A673 (cell line): ENCODE measurements around the gene COL2A1. TPM values are rescaled to one million over a fixed set of nuclear protein-coding genes. Genes with fewer than 3 reads are reported as not detected.

ENCODE experiments used
- BruUV-seq: library from RNA; stranded (reverse); fragments of 400-500 nt; replicated peaks from 2 replicates; lab custom pipeline; 2021; lab: Mats Ljungman, UMichigan
- CTCF ChIA-PET: fragments of 300-600 bp; sonication (Branson Sonifier 250); formaldehyde crosslinking; loops from one replicate; lab custom pipeline; 2022; ENCODE audit warnings: antibody characterized with exemption; lab: Charles Lee
- POLR2A ChIA-PET: fragments of 300-600 bp; sonication (Branson Sonifier 250); formaldehyde crosslinking; loops from one replicate; lab custom pipeline; 2022; ENCODE audit warnings: antibody characterized with exemption; ENCODE audit not compliant: low non-redundant PET; lab: Charles Lee
- DNase-seq: peaks from one replicate; pipeline ENCODE4 v3.0.0-alpha.2; 2015; ENCODE audit warnings: low spot score
- H3K27ac ChIP-seq: fragments of 200-600 bp; sonication (generic); 2 replicates; pipeline ENCODE4 v1.5.1; 2016; ENCODE audit warnings: mixed run types, low read depth, mild to moderate bottlenecking, mixed read lengths, antibody characterized with exemption, low read length; ENCODE audit not compliant: poor library complexity, severe bottlenecking
- H3K27me3 ChIP-seq: fragments of 200-600 bp; sonication (generic); replicated peaks from 2 replicates; pipeline ENCODE4 v1.6.1; 2017; ENCODE audit warnings: mixed run types, low read depth, mild to moderate bottlenecking, mixed read lengths, antibody characterized with exemption, low read length; ENCODE audit not compliant: insufficient read depth, poor library complexity
- H3K36me3 ChIP-seq: fragments of 200-600 bp; sonication (generic); 2 replicates; pipeline ENCODE4 v1.6.1; 2016; ENCODE audit warnings: mixed run types, mild to moderate bottlenecking, mixed read lengths, antibody characterized with exemption, low read length; ENCODE audit not compliant: insufficient read depth, poor library complexity, severe bottlenecking
- H3K4me1 ChIP-seq: fragments of 200-600 bp; sonication (generic); 2 replicates; pipeline ENCODE4 v1.6.1; 2017; ENCODE audit warnings: mixed run types, mild to moderate bottlenecking, mixed read lengths, antibody characterized with exemption, low read length; ENCODE audit not compliant: insufficient read depth, poor library complexity, severe bottlenecking
- H3K4me3 ChIP-seq: fragments of 200-600 bp; sonication (generic); 2 replicates; pipeline ENCODE4 v1.5.1; 2016; ENCODE audit warnings: low read depth, mixed run types, mild to moderate bottlenecking, mixed read lengths, low read length; ENCODE audit not compliant: poor library complexity, severe bottlenecking
- H3K9me3 ChIP-seq: fragments of 200-600 bp; sonication (generic); 2 replicates; pipeline ENCODE4 v1.6.1; 2016; ENCODE audit warnings: mixed run types, low read depth, mild to moderate bottlenecking, mixed read lengths, antibody characterized with exemption, low read length; ENCODE audit not compliant: poor library complexity, severe bottlenecking
- CTCF ChIP-seq: fragments of 300-800, 200-600 bp; sonication (generic); conservative IDR thresholded peaks from 2 replicates; pipeline ENCODE4 v1.5.1; 2017; ENCODE audit warnings: low read depth, mild to moderate bottlenecking, antibody characterized with exemption, low read length, moderate library complexity, mixed read lengths
- EZH2 ChIP-seq: fragments of 200-600 bp; sonication (generic); IDR thresholded peaks from 2 replicates; pipeline ENCODE4 v1.6.1; 2017; ENCODE audit warnings: borderline replicate concordance, low read depth, mild to moderate bottlenecking, mixed read lengths, antibody characterized with exemption, low read length; ENCODE audit not compliant: poor library complexity, severe bottlenecking
- intact Hi-C: fragments of 100-400 bp; cut with micrococcal nuclease; formaldehyde crosslinking; loops from one replicate; pipeline ENCODE4 v1.10.0; 2022; ENCODE audit not compliant: unreplicated experiment
- total RNA-seq: library from RNA; stranded (reverse); gene quantifications from 2 replicates; pipeline ENCODE4 v1.2.3, GENCODE V29; 2021

The COL2A1 gene
- total RNA-seq, 1 experiment from 2014 or later: 1.3 TPM

GRCh38 chr12:47981496-47982260, 22.6 kb downstream of the COL2A1 start:
- ChIA-PET POLR2A (no interaction called here), CTCF (no interaction called here)
- Histone ChIP-seq H3K4me1 (no peaks in the 10 kb centered on the region), H3K27me3 (no peaks in the 10 kb centered on the region), H3K9me3 (no peaks in the 10 kb centered on the region), H3K4me3 (no peak overlapping the region), H3K27ac (no peak overlapping the region), H3K36me3 (no peaks in the 10 kb centered on the region)
- DNase-seq: no peak
- no peak for TF ChIP-seq EZH2
- no peak for TF ChIP-seq CTCF
- intact Hi-C loops: no loop called here
- BruUV-seq: no TSS peak

- no TSS peak for BruUV-seq
- CTCF ChIA-PET: no interaction called here
These were observed 23.3 kb downstream of the COL2A1 start for GRCh38 chr12:47980779-47981495.

GRCh38 chr12:47980197-47980596, 24.1 kb downstream of the COL2A1 start:
- no peaks in the 10 kb centered on the region for H3K9me3 ChIP-seq
- H3K36me3 ChIP-seq: no peaks in the 10 kb centered on the region
- H3K27ac ChIP-seq: no peak overlapping the region
- no peak for DNase-seq
- CTCF ChIA-PET: no interaction called here
- intact Hi-C loops: no loop called here
- POLR2A ChIA-PET: no interaction called here
- H3K4me1 ChIP-seq: no peaks in the 10 kb centered on the region
- H3K4me3 ChIP-seq: no peak overlapping the region
- no peak for TF ChIP-seq EZH2
- no peak for TF ChIP-seq CTCF
- BruUV-seq: no TSS peak
- H3K27me3 ChIP-seq: no peaks in the 10 kb centered on the region

More at GRCh38 chr12:47980779-47981495, 23.3 kb downstream of the COL2A1 start:
- Histone ChIP-seq H3K9me3 (no peaks in the 10 kb centered on the region), H3K36me3 (no peaks in the 10 kb centered on the region), H3K27ac (no peak overlapping the region), H3K4me3 (no peak overlapping the region), H3K27me3 (no peaks in the 10 kb centered on the region), H3K4me1 (no peaks in the 10 kb centered on the region)
- POLR2A ChIA-PET: no interaction called here
- intact Hi-C loops: no loop called here
- no peak for DNase-seq
- TF ChIP-seq CTCF (no peak), EZH2 (no peak)
